Measurements from ENCODE around the gene CARMIL1. TPM values are rescaled to one million over a fixed set of nuclear protein-coding genes. Genes with fewer than 3 reads are reported as not detected.

The CARMIL1 gene
- total RNA-seq, 4 donors from 2014 or later = 14.9 to 23.5 (median 20.3) TPM

DNA sequence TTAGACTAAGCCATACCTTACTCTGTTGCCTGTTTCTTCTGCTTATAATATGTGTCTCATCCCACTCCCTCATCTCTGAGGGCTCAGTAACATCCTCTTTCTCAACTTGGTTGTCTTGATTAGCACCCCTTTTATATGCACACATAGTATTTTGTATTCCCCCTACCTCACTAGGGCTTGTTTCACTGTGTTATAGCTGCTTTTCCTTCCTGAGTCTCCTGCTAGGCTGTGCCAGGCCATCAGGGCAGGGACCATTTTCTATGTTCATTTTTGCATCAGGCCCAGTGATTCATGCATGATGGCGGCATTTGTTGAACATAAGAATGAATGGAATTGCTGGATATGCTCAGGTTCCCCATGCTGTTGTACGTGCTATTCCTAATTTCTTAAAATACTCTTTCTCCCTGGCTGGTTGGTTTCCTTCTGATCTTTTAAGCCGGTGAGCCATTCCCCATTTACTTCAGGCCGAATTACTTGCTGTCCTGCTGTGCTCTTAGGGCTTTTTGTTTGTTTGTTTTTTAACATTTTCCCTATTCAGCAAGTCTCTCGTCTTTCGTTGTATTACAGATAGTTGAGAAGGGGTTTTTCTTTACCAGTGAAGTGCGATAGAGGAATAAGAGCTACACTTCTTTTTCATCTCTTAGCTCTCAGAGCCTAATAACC, 183.2 kb downstream of the CARMIL1 start:
- WGBS, 2 donors = 86 to 92% methylated on average over 7 of the region's 7 CpGs
- no peak overlapping the region for H3K4me3 ChIP-seq (ENCODE audit: low read depth, poor library complexity, severe bottlenecking)
- intact Hi-C loops (cut with DNase I; ENCODE audit: low total_unique reads) = no loop called here
- no peak for DNase-seq (ENCODE audit: low spot score in 2 of 2)
- TF ChIP-seq, protein P1, sequence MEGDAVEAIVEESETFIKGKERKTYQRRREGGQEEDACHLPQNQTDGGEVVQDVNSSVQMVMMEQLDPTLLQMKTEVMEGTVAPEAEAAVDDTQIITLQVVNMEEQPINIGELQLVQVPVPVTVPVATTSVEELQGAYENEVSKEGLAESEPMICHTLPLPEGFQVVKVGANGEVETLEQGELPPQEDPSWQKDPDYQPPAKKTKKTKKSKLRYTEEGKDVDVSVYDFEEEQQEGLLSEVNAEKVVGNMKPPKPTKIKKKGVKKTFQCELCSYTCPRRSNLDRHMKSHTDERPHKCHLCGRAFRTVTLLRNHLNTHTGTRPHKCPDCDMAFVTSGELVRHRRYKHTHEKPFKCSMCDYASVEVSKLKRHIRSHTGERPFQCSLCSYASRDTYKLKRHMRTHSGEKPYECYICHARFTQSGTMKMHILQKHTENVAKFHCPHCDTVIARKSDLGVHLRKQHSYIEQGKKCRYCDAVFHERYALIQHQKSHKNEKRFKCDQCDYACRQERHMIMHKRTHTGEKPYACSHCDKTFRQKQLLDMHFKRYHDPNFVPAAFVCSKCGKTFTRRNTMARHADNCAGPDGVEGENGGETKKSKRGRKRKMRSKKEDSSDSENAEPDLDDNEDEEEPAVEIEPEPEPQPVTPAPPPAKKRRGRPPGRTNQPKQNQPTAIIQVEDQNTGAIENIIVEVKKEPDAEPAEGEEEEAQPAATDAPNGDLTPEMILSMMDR (IDR thresholded peaks at IDR 0.05) = no peak
- TF ChIP-seq POLR2A (IDR thresholded peaks at IDR 0.05) = no peak

DNA sequence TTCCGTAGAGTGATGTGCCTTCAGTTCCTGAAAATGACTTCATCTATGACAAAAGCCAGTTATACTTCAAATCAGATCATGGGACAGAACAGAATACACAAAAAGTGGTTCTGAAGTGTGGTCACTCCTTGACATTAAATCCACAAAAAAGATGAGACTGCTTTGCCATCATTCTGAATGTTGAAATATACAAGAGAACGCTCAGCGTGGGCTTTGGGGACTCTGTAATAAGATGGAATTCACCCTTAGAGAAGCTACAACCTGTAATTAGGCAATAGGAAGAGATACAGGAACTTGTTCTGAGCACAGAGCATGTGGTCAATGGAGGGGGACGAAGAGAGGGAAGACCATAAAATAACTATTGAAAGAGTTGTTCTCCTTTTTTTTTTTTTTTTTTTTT, 184.3 kb downstream of the CARMIL1 start:
- no peak for DNase-seq (ENCODE audit: low spot score in 2 of 2)
- H3K4me3 ChIP-seq (ENCODE audit: low read depth, poor library complexity, severe bottlenecking) = no peak overlapping the region
- WGBS, 2 donors = 91 to 92% methylated on average over 4 of the region's 4 CpGs
- no peak for TF ChIP-seq POLR2A (IDR thresholded peaks at IDR 0.05)
- TF ChIP-seq, protein P1 (IDR thresholded peaks at IDR 0.05) = no peak
- intact Hi-C loops (cut with DNase I; ENCODE audit: low total_unique reads) = no loop called here

DNA sequence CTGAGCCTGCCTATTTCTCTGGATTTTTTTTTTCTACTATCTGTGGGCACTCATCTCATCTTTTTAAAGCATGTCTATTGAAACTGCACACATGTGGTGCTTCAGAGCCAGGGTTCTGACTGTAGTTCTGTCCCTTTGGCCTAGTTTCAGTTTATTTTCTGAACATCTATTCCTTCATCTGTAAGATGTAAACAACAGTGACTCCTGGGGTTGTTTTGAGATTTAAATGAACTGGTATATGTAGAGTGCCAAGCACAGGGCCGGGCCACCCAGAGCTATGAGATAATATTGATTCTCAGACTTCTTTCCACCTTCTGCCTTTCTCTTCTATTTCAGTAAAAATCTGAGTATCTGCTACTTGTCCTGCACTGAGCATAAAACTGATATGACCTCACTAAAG, 185.1 kb downstream of the CARMIL1 start:
- no peak for TF ChIP-seq POLR2A (IDR thresholded peaks at IDR 0.05)
- 77 to 82% methylated on average over 1 of the region's 1 CpG for WGBS, 2 donors
- no peak overlapping the region for H3K4me3 ChIP-seq (ENCODE audit: low read depth, poor library complexity, severe bottlenecking)
- no peak for DNase-seq (ENCODE audit: low spot score in 2 of 2)
- intact Hi-C loops (cut with DNase I; ENCODE audit: low total_unique reads) = no loop called here

DNA sequence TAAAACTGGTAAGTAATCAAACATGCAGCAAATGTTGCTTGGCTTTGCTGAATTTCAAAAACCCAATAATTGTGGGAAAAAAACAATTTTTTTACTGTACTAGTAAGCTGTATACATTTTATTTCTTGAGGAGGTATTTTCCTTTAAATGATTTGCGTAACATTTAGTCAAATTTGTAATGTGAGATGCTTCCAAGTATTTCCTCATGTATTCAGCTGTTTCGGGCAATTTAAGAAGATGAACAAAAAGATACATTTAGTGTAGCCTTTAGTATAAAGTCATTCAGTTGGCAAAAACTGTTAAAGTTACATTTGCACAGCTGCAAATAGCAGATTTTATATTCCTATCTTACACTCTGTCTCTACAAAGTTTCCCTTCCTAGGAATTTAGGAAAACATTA, 186.8 kb downstream of the CARMIL1 start:
- TF ChIP-seq POLR2A (IDR thresholded peaks at IDR 0.05) = no peak
- WGBS, 2 donors = 94% methylated on average over 2 of the region's 2 CpGs
- DNase-seq (ENCODE audit: low spot score in 2 of 2) = no peak

DNA sequence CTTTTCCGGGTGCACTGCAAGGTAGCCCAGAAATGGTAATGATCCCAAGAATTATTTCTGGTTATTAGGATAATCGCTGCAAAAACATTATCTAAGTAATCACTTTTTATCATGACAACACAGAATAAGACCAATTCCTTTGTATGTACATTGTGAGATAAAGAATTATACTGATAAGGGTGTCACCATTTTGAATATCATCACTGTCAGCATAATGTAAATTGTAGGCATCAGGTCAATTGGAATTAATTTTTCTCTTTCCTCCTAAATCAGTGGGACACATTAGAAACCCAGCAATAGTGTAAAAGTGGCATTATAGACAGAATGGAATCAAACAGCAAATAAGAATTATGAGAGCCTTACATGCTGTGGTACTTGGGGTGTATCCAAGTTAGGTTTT, 189.7 kb downstream of the CARMIL1 start:
- intact Hi-C loops (cut with DNase I; ENCODE audit: low total_unique reads) = no loop called here
- DNase-seq (ENCODE audit: low spot score in 2 of 2) = no peak
- TF ChIP-seq, protein P1 (IDR thresholded peaks at IDR 0.05) = no peak
- TF ChIP-seq POLR2A (IDR thresholded peaks at IDR 0.05) = no peak
- 93 to 98% methylated on average over 2 of the region's 2 CpGs for WGBS, 2 donors
- H3K4me3 ChIP-seq (ENCODE audit: low read depth, poor library complexity, severe bottlenecking) = no peak overlapping the region

More for the DNA sequence above, 186.8 kb downstream of the CARMIL1 start:
- no peak overlapping the region for H3K4me3 ChIP-seq (ENCODE audit: low read depth, poor library complexity, severe bottlenecking)
- intact Hi-C loops (cut with DNase I; ENCODE audit: low total_unique reads) = no loop called here

DNA sequence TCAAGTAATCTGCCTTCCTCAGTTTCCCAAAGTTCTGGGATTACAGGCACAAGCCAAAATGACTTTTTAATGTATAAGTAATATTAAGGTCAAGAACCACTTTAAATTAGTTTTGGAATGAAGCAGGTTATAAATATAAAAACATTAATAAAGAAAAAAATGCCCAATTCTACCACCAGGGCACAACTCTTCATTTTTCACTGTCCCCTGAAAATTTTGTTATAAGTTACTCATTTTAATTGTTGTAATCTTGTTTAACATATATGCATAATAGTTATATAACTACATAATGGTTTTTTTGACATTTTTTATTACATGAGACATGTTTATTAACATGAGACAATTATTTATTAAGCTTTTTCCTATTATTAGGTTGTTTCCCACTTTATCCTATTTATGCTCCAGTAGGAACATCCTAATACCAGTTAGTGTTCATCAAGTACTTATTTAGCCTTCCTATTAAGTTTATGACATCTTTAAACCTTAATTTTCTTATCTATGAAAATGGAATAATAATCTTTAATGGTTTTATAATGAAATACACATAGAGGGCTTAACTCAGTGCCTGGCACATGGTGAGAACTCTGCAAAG, 190.7 kb downstream of the CARMIL1 start:
- DNase-seq (ENCODE audit: low spot score in 2 of 2) = no peak
- intact Hi-C loops (cut with DNase I; ENCODE audit: low total_unique reads) = no loop called here
- no peak for TF ChIP-seq POLR2A (IDR thresholded peaks at IDR 0.05)
- TF ChIP-seq, protein P1 (IDR thresholded peaks at IDR 0.05) = no peak
- no peak overlapping the region for H3K4me3 ChIP-seq (ENCODE audit: low read depth, poor library complexity, severe bottlenecking)

DNA sequence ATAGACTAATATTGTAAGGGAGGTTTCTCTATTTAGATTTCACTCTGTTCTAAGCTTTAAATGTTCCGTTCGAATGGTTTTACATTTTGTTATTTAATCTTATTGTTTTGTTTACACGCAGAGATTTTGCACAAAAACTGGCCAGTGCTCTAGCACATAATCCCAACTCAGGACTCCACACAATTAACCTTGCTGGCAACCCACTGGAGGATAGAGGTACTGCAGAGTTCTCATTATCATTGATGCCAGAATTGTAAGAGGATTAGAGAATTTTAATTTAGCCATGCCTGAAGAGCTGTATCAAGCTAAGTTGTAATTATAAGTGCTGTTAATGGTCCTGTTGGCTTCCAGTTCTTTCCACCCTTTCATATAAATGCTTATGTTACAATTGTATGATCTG, 193.1 kb downstream of the CARMIL1 start:
- intact Hi-C loops (cut with DNase I; ENCODE audit: low total_unique reads) = no loop called here
- DNase-seq (ENCODE audit: low spot score in 2 of 2) = no peak
- WGBS, 2 donors = 95% methylated on average over 3 of the region's 3 CpGs
- H3K4me3 ChIP-seq (ENCODE audit: low read depth, poor library complexity, severe bottlenecking) = no peak overlapping the region
- TF ChIP-seq POLR2A (IDR thresholded peaks at IDR 0.05) = no peak
